HT-29 (cell line): ENCODE measurements around the gene COL8A2. TPM values are rescaled to one million over a fixed set of nuclear protein-coding genes. Genes with fewer than 3 reads are reported as not detected.
"Not testable (repeated sequence)": the region's sequence is repeated elsewhere in the genome, so short reads cannot be mapped to it uniquely, and the experiment has no call there.

Experiments used
- DNase-seq: peaks from one replicate; pipeline ENCODE4 v3.0.0-alpha.2; 2015; ENCODE audit warnings: low spot score
- total RNA-seq: library from RNA; depleted of rRNA; stranded (reverse); fragments of >200 nt; shearing (Covaris generic); gene quantifications from 2 replicates; pipeline ENCODE4 v1.2.3, GENCODE V29; 2014; rRNA removed

COL8A2 gene
- total RNA-seq, result not detected in 2 replicates

DNA sequence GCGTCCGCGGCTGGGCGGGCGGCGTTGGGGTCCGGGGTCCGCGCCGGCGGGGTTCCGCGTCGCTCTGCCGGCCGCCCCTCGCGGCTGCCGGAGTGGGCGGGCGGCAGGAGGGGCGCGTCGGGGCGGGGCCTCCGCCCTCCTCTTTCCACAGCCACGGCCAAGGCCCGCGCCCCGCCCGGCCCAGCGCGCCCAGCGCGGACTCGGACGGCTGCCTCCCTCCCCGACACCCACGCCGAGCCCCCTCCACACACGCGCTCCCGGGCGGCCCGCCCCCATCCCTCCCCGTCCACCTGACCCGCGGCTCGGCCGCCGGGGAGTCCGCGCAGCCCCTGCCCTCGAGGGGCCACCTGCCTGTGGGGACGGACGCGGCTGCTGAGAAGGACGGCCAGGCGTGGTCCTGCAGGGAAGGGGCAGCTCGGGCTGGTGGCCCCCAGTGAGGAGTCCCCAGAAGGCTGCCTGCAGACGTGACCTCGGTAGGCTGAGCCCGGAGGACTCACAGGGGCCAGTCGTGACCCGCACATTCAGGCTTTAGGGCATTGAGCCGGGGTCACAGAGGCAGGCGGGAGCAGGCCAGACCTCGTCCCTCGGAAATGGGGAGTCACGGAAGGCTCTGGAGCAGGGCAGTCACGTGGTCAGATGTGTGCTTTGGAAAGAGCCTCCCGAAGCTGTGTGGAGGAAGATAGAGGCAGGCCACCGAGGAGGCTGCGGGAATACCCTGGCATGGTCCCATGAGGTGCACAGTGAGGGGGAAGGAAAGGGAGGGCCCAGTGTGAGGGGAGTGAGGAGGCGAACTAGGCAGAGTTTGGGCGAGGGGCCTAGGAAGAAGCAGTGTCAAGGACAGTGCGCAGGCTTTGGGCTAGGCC lies at the start of gene COL8A2:
COL8A2 (minus strand) TSS at position 94 of the 863 bp plus-strand sequence. CDS start 24,980 bp downstream, outside the sequence.
- no peak for DNase-seq

DNA sequence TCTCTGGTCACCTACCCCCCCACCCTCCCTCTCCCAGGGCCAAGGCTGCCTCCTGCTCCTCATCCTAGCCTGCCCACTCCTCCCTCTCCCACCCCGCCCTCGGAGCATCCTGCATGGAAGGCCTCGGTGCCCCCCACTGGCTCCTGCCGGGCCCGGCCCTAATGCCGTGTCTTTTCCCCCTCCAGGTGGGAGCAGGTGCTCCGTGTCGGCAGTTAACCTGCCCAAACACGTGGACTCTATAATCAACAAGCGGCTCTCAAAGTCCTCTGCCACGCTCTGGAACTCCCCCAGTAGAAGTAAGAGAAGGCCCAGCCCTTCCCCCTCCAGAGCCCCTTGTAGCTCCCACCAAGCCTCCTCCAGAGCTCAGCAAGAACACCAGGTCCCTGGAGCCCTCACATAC lies 49.7 kb upstream of the COL8A2 start:
- DNase-seq, result no peak

DNA sequence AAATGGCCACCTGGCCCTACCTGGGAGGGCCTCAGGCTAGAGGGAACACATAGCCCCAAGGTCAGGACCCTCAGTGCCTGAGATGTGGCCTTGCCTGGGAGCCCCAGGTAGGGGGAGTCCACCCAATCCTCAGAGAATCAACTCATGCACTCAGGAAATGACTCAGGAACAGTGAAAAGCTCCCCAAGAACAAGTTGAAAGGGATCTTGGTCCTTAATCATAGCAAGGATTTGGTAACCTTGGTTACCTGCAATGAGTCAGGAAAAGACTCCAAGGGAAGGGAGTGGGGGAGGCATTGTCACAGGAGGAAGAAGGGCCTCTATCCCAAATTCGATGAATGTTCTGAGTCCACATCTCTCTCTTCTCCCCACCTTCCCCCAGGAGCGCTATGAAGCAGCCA lies 48.0 kb upstream of the COL8A2 start:
- no peak for DNase-seq

DNA sequence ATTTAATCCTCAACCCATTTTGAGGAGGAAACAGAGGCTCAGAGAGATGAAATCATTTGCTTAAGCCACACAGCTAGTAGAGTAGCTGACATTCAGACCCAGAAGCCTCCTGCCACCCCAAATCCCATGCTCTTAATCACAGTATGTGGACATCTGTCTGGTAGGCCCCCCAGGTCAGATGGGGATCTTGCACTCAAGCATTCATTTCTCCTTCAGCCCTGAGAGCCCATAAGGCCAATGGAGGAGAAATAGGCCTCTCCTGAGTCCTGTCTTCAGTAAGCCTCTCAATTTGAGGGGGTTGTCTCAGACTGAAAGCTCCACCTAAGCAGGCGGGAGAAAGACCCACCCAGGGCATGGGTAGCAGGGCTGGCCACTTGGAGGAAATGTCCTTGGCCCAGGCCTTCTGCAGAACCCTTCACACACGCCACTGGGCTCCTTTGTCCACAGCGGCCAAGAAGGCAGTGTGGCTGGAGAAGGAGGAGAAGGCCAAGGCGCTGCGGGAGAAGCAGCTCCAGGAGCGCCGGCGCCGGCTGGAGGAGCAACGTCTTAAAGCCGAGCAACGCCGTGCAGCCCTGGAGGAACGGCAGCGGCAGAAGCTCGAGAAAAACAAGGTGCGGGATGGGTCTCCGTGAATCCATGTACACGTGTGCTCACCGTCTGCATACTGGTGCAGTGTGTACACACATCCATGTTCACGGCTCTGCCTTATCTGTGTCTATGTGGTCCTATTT lies 47.2 kb upstream of the COL8A2 start:
- no peak for DNase-seq

DNA sequence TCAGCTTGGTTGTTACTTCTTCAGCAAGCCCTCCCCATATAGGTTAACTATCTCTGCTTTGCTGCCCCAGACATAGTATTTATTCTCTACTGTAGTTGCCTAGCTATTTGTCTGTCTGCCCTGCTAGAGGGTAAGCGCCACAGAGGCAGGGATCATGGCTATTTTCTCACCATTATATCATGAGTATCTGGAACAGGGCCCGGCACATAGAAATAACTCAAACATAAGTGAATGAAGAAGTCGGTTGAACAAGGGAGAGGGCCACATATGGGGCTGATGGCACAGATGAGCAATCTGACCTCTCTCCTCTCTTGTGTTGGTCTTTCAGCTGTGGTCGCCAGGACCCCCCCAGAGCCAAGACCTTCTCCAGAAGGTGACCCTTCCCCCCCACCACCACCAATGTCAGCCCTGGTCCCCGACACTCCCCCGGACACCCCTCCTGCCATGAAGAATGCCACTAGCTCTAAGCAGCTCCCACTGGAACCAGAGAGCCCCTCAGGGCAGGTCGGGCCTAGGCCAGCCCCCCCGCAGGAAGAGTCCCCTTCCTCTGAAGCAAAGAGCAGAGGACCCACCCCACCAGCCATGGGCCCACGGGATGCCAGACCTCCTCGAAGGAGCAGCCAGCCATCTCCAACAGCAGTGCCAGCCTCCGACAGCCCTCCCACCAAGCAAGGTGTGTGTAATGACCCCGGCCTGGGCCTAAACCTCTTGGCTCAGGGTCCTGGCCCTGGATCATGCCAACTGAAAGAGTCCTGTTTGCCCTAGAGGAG lies 45.8 kb upstream of the COL8A2 start:
- no peak for DNase-seq

DNA sequence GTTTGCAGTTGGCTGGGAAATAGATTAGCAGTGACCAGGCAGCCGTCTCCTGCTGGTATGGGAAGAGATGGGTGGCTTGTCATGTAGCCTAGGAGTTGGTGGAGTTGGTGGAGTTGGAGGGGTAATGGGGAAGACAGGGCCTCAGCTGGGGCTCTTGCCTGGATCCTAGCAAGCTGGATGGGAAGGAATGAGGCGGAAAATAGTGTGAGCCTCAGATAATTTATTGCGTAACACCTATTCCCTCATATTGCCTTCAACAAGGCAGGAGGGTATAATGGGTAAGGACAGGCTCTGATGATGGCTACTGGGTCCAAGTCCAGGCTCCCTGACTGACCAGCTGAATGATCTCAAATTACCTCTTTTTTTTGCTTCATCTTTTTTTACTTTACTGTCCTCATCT lies 43.5 kb upstream of the COL8A2 start:
- no peak for DNase-seq

DNA sequence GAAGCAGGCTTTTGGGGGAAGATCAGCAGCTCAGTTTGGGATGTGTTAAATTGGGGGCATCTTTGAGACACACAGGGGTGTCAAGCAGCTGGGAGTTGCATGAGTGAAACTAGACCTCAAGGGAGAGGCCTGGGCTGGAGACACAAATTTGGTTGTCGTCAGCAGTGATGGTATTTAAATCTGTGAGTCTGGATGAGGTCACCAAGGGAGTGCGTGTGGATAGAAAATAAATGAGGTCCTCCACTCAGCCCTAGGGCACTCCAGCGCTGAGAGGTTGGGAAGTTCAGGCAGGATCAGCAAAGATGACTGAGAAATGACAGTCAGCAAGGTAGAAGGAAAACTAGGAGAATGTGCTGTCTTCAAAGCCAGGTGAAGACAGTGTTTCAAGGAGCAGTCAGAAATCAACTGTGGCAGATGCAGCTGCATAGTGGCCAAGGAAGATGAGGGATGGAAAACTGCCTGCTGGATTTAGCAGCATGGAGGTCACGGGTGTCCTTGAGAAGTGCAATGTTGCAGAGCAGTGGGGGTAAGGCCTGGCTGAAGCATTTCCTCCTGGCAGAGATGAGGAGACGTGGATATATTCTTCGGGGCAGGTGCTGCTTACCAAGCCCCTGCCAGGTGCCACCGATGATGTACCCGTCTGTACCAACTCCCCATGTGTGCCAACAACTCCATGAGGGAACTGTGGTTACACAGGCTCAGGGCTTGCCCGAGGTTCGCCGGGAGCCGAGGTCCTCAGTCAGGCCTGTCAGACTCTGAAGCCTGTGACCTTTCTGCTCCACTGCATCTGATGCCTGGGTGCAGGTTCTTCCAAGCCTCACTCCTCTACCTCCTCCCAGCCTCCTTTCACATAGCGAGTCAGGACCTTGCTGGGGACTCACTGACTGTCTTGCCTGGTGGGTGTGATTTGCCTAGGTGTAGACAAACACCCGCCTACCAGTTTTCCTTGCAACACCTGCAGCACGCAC lies 42.2 kb upstream of the COL8A2 start:
- no peak for DNase-seq

DNA sequence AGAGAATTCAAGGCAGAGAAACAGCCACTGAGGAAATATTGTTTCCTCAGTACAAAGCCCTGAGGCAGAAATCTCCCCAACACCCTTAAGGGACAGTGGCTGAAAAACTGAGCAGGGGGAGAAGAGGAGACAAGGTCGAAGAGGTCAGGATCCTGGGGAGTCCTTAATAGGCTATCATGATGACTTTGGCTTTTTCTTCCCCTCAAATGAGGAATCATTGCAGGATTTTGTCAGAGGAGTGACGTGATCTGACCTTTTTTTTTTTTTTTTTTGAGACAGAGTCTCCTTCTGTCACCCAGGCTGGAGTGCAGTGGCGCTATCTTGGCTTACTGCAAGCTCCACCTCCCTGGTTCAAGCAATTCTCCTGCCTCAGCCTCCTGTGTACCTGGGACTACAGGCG lies 41.1 kb upstream of the COL8A2 start:
- no peak for DNase-seq

DNA sequence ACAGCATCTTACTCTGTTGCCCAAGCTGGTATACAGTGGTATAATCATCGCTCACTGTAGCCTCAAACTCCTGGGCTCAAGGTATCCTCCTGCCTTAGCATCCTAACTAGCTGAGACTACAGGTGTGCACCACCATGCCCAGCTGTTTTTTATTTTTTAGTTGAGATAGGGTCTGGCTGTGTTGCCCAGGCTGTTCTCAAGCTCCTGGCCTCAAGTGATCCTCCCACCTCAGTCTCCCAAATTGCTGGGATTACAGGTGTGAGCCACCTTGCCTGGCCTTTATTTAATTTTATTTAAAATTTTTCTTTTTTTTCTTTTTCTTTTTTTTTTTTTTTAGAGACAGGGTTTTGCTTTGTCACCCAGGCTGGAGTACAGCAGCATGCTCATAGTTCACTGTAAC lies 40.1 kb upstream of the COL8A2 start:
- no peak for DNase-seq

DNA sequence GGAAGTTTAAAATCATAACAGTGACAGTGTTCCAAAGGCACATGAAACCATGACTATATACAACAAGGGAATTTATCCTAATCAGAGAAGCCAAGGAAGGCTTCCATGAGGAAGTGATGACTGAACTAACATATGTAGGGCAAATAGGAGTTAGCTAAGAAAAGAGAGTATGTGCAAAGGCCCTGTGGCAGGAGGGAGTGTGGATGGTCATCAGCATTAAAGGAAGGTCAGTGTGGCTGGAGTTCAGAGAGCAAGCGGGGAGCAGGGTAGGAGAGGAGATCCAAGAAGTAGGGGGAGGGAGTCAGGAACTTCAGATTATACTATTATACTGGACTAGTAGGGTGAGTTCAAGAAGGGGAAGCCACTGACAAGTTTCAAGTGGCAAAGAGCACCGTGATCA lies 39.3 kb upstream of the COL8A2 start:
- no peak for DNase-seq

DNA sequence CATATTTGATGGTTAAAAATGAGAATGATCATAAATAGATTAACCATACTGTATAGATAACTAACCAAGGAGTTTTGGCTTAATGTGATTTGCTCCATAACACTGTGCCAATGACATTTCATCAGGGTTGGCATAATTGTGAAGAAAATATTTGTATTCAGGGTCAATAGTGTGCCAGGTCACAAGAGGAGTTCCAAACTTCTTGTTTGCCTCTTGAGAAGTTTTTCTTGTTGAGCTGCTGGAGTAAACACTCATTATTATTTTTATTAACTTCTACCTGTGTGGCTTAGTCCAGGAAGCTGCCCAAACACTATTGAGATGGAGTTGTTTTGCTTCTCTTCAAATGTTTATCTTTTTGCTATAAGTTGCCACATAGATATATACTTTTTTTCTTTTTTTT lies 38.4 kb upstream of the COL8A2 start:
- no peak for DNase-seq

DNA sequence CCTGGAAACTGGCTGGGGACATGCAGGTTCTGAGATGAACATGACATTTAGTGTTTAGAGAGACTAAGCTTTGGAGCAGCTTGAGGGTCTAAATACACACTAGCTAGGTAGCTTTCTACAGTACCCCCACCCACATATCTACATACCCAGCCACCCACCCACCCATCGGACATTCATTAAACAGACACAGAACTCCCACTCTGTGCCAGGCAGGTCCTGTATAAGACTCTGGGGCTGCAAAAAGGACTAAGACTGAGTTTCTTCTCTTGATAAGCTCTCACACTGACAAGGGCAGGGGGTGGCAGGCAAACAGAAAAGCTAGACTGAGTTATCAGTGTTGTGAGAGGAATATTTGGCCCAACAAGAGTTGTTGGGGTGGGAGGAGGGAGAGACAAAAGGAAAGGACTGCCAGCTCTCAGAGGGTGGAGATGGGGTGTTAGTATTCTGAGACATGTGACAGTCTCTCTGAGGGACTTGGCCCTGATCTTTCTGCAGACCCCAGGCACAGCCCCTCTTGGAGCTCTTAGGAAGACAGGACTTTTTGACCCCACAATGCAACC lies 37.7 kb upstream of the COL8A2 start:
- DNase-seq, result no peak

DNA sequence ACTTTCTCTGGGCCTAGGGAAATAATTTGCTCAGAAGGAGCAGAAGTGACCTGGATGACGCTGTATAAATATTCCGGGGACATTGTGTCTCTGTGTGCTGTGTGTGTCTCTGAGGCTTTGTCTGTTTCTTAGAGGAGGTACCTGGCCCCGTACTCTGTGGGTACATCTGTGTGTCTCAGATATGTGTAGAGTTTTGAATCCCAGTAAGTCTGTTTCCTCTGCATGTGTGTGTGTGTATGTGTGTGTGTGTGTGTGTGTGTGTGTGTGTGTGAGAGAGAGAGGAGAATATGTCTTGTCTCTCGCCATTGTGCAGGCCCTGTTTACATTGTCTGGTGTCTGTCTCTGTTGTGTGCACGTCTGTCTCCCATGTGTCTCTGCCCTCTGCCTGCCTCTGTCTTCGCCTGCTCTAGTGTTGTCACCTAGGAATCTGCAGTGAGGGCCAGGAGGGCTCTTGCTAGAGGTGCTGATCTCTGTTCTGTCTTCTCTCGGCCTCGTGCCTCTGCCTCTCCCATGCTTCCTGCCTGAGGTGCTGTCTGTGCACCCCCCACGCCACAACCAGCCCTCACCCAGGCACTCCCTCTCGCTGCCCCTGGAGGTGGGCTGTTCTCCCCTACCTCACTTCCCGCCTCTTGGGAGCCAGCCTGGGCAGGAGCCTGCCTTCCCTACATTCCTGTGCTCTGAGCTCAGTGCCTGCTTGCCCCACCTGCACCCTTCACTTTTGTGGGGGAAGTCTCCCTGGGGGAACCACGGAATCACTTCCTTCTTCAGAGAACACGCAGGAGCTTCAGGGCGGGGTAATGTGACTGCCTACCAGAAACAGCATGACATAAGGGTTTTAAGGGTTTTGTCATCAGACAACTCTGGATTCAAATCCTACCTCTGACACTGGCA lies 36.9 kb upstream of the COL8A2 start:
- peak; percentile 62 for DNase-seq

DNA sequence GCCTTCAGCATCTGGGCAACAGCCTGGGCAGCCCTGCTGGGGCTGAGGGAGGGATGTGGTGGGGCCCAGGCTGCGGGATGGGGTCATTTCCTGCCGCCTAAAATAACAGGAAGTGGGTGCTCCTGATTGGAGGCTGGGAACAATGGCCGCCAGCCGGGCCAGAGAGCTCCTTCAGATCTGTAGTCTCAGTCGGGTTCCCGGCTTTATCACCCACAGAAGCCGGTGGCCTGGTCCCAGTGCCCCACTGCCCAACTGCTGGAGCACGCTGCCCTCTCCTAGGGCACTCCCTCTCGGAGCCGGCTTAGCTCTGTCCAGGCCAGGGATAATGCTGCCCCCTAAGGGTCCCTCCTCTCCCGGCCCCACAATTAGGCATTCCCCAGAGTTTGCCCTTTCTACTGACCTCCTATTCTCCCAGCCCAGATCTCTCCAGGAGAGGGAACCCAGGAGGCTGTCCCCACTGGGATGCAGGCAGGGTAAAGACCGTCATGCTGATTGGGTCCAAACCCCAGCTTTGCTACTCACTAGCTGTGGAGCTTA lies 36.0 kb upstream of the COL8A2 start:
- DNase-seq, result peak; percentile 51

DNA sequence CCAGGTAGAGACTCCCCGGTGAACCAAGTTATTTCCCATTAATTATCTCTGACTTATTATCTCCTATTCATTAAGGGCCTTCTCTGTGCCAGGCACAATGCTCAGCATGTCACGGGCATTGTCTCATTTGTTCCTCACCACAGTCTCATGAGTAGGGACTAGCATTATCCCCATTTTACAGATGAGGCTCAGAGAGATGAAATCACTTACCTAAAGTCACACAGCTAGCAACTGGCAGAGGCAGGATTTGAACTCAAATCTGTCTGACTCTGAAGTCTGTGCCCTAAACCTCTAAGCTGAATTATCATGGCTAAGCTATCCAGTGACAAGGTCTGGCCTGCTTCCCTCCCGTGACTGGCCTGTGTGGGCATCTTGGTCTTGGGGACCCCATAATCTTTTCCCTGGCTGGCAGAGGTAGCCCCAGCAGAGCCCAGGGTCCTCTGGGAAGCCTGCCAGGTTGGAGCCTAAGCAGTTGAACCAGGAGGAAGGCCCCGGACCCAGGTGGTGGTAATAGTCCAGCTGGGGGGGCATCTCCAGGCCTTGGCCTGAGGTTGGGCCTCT lies 35.4 kb upstream of the COL8A2 start:
- peak; percentile 3 for DNase-seq

DNA sequence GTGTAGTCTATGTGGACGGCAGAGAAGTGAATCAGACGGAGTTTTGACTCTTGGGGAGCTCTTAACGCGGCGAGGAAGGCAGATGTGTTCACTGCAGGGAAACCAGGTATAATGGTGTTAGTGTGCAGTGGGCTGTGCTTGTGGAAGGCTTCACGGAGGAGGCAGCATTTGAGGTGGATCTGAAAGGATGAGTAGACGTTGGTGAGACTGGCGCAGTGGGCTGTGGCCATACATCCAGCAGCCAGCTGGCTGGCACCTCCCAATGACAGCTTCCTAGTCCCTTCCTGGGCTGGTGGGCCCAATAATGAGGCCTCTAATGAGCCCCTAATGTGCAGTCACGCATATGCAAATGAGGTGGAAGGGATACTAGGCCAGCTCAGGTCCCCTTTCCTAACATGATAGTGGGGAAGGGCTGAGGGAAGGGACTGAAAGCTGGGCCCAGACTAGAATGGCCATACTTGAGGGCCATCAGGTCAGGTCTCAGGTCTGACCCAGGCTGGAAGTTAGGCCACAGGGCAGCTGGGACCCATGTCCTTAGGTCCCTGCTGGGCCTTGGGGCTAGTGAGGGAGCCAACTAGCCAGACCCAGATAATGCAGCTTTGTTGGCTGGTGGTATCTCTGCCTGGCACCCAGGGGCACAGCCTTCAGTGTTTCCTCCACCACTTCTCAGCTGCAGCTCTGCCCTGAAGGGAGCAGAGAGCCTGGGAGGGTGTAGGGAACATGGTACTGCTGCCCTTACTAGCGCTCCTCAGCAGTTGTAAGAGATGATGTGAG lies 34.8 kb upstream of the COL8A2 start:
- no peak for DNase-seq

DNA sequence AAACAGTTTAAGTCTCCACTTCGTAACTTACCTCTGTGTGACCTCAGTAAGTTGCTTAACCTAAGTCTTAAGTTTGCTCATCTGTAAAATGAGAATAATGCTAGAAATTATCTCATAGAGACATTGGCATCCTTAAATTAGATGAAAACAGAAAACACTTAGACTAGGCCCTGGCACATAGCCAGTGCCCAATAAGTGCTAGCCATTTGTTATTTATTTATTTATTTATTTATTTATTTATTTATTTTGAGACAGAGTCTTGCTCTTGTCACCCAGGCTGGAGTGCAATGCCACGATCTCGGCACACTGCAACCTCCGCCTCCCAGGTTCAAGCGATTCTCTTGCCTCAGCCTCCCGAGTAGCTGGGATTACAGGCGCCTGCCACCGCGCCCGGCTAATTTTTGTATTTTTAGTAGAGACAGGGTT lies 33.8 kb upstream of the COL8A2 start:
- not testable (repeated sequence) for DNase-seq
